HCT116 (cell line): ENCODE data around the gene OTULINL.

ENCODE experiments used
- CEBPB ChIP-seq: IDR thresholded peaks from 2 replicates; pipeline ENCODE4 v1.6.1; 2012; ENCODE audit warnings: low read depth
- CTCF ChIP-seq, 3 experiments: fragments of 200-600 bp in 1 of 3; sonication (generic) in 1 of 3; IDR thresholded peaks in 2 of 3; conservative IDR thresholded peaks in 1 of 3; 2 replicates each; pipeline ENCODE4 v1.5.1; 2012 to 2017; ENCODE audit warnings: low read depth in 2 of 3, low read length in 2 of 3, antibody characterized with exemption in 1 of 3, borderline replicate concordance in 1 of 3, control low read depth in 1 of 3, mild to moderate bottlenecking in 1 of 3, mixed read lengths in 1 of 3, mixed run types in 1 of 3, moderate library complexity in 1 of 3; ENCODE audit not compliant: insufficient read depth in 1 of 3
- EZH2 ChIP-seq: fragments of 200-600 bp; sonication (generic); IDR thresholded peaks from 2 replicates; pipeline ENCODE4 v1.6.1; 2017; ENCODE audit warnings: antibody characterized with exemption, mixed run types
- JUND ChIP-seq: IDR thresholded peaks from 2 replicates; pipeline ENCODE4 v1.6.1; 2012
- POLR2A ChIP-seq: IDR thresholded peaks from 2 replicates; pipeline ENCODE4 v1.7.0; 2011; ENCODE audit warnings: borderline replicate concordance; ENCODE audit not compliant: insufficient read depth, insufficient read length; ENCODE audit errors: extremely low read depth
- POLR2AphosphoS5 ChIP-seq: IDR thresholded peaks from 2 replicates; pipeline ENCODE4 v1.6.1; 2011; ENCODE audit warnings: mild to moderate bottlenecking, low read depth, low read length, moderate library complexity

GRCh38 chr5:14600846-14601245 is 19.3 kb downstream of the OTULINL start:
- TF ChIP-seq CTCF (IDR thresholded peaks at IDR 0.05 in 2 of 3, conservative IDR thresholded peaks at IDR 0.05 in 1 of 3; ENCODE audit: borderline replicate concordance in 1 of 3, insufficient read depth in 1 of 3, low read depth in 2 of 3, low read length in 2 of 3), result no peak
- TF ChIP-seq POLR2AphosphoS5, result no peak
- no peak for TF ChIP-seq JUND
- no peak for TF ChIP-seq CEBPB
- no peak for TF ChIP-seq POLR2A
- TF ChIP-seq EZH2, result no peak
